C4-2B (cell line): ENCODE measurements around the gene C4A.

Source experiments
- ZFX ChIP-seq: fragments of 450-650 bp; IDR thresholded peaks from 2 replicates; pipeline ENCODE4 v1.6.1; 2017
- TF ChIP-seq, protein P1 (sequence below): fragments of 450-650 bp; conservative IDR thresholded peaks from 2 replicates; pipeline ENCODE4 v1.5.1; 2017; ENCODE audit warnings: mild to moderate bottlenecking

DNA sequence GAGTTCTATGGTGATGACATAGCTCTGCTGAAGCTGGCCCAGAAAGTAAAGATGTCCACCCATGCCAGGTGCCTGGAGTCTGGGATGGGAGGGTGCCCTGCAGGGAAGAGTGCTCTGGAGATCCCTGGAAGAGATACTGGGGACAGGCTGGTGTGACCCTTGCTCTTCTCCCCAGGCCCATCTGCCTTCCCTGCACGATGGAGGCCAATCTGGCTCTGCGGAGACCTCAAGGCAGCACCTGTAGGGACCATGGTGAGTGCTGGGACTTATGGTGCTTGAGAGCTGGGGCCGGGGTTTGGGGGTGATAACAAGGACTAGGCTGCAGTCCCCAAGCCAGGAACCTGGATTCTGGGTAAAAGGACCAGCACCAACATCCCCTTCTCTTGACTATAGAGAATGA, 38.1 kb upstream of the C4A start:
- TF ChIP-seq, protein P1, sequence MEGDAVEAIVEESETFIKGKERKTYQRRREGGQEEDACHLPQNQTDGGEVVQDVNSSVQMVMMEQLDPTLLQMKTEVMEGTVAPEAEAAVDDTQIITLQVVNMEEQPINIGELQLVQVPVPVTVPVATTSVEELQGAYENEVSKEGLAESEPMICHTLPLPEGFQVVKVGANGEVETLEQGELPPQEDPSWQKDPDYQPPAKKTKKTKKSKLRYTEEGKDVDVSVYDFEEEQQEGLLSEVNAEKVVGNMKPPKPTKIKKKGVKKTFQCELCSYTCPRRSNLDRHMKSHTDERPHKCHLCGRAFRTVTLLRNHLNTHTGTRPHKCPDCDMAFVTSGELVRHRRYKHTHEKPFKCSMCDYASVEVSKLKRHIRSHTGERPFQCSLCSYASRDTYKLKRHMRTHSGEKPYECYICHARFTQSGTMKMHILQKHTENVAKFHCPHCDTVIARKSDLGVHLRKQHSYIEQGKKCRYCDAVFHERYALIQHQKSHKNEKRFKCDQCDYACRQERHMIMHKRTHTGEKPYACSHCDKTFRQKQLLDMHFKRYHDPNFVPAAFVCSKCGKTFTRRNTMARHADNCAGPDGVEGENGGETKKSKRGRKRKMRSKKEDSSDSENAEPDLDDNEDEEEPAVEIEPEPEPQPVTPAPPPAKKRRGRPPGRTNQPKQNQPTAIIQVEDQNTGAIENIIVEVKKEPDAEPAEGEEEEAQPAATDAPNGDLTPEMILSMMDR = no peak
- TF ChIP-seq ZFX = no peak
